GM12875 (cell line): ENCODE measurements around the gene MEDAG.
A peak's percentile ranks its signal among the peaks of the same experiment; 100 is the strongest.

Experiments used
- H3K4me3 ChIP-seq: one replicate; pipeline ENCODE4 v1.5.1; 2011; ENCODE audit warnings: low read depth, low read length, control low read depth
- TF ChIP-seq, protein P1 (sequence below): IDR thresholded peaks from 2 replicates; pipeline ENCODE4 v1.5.1; 2011; ENCODE audit warnings: low read depth, mild to moderate bottlenecking, control low read depth, inconsistent platforms, low read length, moderate library complexity, borderline replicate concordance; ENCODE audit not compliant: insufficient read depth

MEDAG gene

DNA sequence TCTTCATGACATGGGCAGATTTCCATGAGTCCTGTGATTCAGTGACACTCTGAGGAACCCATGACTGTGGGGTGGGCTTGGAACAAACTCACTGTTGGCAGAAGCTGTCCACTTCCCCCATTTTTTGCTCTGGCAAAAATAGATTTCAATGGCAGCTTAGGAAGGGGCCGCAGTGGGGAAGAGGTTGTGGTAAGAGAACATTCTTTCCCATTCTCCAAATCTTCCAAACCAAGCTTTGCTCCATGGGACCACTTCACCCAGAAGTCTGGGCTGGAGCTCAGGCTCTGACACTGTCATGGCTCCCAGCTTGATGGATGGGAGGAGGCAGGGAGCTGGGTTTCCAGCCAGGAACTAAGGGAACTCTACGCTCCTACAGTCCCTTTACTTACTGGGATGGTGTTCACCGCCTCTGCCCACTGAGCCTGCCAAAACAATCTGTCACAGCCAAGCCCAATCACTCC, 24.9 kb upstream of the MEDAG start:
- no peak overlapping the region for H3K4me3 ChIP-seq
- TF ChIP-seq, protein P1, sequence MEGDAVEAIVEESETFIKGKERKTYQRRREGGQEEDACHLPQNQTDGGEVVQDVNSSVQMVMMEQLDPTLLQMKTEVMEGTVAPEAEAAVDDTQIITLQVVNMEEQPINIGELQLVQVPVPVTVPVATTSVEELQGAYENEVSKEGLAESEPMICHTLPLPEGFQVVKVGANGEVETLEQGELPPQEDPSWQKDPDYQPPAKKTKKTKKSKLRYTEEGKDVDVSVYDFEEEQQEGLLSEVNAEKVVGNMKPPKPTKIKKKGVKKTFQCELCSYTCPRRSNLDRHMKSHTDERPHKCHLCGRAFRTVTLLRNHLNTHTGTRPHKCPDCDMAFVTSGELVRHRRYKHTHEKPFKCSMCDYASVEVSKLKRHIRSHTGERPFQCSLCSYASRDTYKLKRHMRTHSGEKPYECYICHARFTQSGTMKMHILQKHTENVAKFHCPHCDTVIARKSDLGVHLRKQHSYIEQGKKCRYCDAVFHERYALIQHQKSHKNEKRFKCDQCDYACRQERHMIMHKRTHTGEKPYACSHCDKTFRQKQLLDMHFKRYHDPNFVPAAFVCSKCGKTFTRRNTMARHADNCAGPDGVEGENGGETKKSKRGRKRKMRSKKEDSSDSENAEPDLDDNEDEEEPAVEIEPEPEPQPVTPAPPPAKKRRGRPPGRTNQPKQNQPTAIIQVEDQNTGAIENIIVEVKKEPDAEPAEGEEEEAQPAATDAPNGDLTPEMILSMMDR, result no peak

DNA sequence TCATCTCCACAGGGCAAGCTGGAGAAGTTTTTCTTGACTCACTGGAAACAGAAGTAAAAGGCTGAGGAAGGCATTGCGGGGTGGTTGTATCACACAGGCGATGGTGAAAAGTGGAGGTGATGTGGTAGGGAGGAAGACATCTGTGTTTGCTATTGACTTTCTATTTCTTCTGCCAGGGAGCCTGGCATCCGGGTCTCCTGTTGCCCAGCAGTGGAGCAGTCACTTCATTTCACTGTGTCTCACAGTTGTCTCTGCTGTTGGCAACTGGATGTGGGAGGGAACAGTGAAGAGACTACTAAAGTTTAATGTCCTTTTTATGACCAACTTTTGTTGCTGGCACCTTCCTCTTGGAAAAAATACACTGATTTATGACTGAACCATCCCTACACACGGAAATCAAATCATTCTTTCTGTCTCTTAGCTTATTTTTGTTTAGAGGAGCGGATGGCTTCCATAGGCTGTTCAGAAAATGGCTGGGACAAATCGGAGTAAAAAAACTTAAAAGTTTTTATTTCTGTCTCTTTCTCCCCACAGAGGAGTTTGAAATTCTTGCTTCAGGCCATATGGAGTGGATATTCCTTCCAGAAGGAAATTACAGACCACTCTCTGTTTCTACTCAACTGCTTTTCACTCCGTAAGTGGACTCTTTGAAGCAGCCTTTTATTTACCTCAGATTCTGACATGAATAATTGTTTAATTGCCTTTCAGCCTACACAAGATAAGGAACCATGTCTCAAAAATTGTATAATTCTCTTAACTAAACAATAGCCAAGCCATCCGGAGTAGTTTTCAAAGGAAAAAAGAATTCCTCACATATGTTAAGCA, 23.8 kb upstream of the MEDAG start:
- no peak overlapping the region for H3K4me3 ChIP-seq
- TF ChIP-seq, protein P1, result no peak

DNA sequence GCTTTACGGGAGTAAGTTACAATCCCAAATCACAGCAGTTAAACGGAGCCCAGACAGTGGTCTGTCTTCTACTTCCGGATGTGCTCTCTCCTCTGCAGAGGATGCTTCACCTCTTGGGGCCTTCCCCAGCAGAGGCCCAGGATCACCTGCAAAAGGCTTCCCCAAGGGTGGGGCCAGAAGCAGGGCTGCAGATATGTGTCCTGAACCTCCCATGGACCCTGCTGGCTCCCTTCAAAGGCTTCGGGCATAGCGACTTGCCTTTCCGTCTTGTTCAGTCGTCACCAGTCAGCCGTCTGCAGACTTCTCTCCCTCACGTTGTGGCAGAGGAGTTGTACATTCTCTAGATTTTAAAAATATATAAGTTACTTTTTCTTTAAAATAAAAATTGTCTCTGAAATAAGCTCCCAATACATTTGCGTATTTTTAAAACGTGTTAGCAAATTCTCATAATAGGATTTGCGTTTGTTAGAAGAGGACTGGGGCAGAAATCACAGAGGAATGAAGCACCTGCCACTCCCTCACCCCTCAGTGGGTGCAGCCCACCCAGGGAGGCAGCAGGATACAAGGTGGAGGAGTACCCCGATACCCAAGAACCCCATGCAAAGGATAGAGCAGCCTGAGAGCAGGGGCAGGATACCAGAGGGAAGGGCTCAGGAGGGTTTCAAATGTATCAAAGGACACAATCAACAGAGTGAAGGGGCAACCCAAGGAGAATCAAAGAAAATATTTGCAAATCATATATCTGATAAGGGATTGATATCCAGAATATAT, 22.9 kb upstream of the MEDAG start:
- no peak overlapping the region for H3K4me3 ChIP-seq
- TF ChIP-seq, protein P1, result no peak

DNA sequence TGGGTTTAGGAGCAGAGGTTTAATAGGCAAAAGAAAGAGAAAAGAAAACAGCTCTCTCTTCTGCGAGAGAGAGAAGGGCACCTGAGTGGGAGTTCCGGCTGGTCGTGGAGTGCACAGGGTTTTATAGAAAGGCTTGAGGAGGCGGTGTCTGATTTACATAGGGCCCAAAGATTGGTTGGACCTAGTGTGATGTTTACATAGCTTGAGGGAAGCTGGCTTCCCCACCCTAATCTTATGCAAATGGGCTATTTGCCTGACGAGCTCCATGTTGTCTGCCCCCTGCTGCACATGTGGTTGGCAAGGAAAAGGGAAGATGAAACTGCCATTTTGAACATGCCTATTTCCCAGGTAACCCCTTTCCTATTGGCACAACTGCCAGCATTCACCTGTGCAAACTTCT, 21.5 kb upstream of the MEDAG start:
- TF ChIP-seq, protein P1, result no peak

DNA sequence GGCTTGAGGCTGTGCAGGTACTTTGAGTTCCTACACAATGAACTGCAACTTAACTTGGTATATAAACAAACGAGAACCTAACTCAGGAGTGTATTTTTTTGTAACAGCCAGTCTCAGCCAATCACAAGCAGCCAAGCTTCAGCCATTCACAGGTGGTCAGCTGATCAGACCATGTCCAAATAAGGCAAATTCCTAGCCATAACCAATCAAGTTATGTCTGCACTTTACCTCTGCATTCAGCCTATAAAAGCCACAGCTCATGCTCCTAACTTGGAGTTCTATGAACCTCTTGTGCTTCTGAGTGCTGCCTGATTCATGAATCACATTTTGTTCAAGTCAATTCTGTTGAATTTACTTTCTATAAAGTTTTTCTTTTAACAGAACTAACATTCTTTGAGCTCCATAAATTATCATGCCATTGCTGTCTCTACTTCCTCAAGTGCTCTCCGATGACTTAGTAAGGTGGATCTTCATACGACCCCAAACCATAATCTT, 16.8 kb upstream of the MEDAG start:
- TF ChIP-seq, protein P1, result no peak
- H3K4me3 ChIP-seq, result no peak overlapping the region

More for the DNA sequence above, 21.5 kb upstream of the MEDAG start:
- H3K4me3 ChIP-seq, result no peak overlapping the region

DNA sequence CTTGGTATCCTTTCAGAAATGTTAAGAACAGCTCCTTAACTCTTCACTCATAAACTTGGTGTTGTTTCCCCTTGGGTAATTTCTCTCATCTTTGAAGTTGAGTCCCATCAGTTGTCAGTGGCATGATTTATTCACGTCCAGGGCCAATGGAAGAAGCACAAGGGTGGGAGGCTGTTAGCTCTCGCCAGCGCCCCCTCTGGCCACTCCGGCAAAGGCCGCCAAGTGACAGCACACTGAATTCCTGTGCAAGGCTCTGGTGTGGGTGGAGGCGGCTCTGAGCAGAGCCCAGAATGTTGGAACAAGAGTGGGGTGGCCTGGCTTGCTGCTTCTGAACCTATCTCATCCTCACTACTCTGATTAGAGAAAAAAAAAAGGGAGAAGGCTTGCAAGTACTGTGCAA, 13.1 kb upstream of the MEDAG start:
- no peak overlapping the region for H3K4me3 ChIP-seq
- TF ChIP-seq, protein P1, result peak; percentile 53; the same call in 1 of the 2 replicates
